ENCODE results near the gene SIL1. TPM values are rescaled to one million over a fixed set of nuclear protein-coding genes. Genes with fewer than 3 reads are reported as not detected.

SIL1 gene
- total and polyA plus RNA-seq, 2 of the 8 experiments (the other 6 are each of a cell fraction or from before 2014, with no cell fraction given), result 8.3 to 12.8 TPM

DNA sequence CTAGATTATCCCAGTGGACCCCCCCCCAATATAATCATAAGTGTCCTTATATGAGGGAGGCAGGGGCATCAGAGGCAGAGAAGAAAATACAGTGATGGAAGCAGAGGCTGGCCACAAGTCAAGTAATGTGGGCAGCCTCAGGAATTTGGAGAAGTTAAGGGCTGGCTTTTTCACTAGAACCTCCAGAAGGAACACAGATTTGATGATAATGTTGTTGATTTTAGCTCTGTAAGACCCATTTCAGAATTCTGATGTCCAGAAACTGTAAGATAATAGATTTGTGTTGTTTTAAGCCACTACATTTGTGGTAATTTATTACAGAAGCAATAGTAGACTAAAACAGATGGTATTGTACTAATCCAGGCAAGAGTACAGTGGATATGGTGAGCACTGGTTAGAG lies 286.7 kb downstream of the SIL1 start:
- DNase-seq (ENCODE audit: low read depth in 1 of 2, low spot score in 2 of 2), result no peak
- Histone ChIP-seq H3K14ac (ENCODE audit: insufficient read length) (no peak overlapping the region), H3K27me3 (replicated peaks in 1 of 4; ENCODE audit: control insufficient read depth in 3 of 4, extremely low read depth in 1 of 4, insufficient read depth in 3 of 4, low read length in 3 of 4) (no peaks in the 10 kb centered on the region), H3K4ac (replicated peaks; ENCODE audit: insufficient read length, low read depth, low read length) (no peak overlapping the region), H4K91ac (replicated peaks; ENCODE audit: insufficient read length, low read length) (no peak overlapping the region), H3K18ac (ENCODE audit: extremely low read depth, low read length) (no peak overlapping the region), H3K4me1 (replicated peaks in 1 of 4; ENCODE audit: control insufficient read depth in 3 of 4, insufficient read depth in 4 of 4, low read length in 3 of 4) (no peaks in the 10 kb centered on the region), H3K36me3 (ENCODE audit: control insufficient read depth in 2 of 4, insufficient read depth in 4 of 4, low read length in 3 of 4) (peaks cover 2 to 21% (median 3%) of the 10 kb centered on the region in 4 experiments; a peak in 5 of 8 replicates), H3K79me1 (ENCODE audit: low read depth, low read length) (no peaks in the 10 kb centered on the region), H3K9ac (replicated peaks in 1 of 4; ENCODE audit: extremely low read depth in 1 of 4, low read depth in 3 of 4, low read length in 3 of 4) (no peak overlapping the region), H2BK20ac (ENCODE audit: low read length) (no peak overlapping the region), H2BK15ac (ENCODE audit: low read length) (no peak overlapping the region), H2BK12ac (ENCODE audit: low read depth, low read length) (no peak overlapping the region), H3K79me2 (ENCODE audit: control insufficient read depth in 1 of 2, insufficient read depth in 2 of 2, low read length in 2 of 2) (no peaks in the 10 kb centered on the region), H3K4me3 (ENCODE audit: extremely low read depth in 1 of 4, insufficient read depth in 2 of 4, low read depth in 3 of 4, low read length in 4 of 4) (no peak overlapping the region), H3K56ac (replicated peaks; ENCODE audit: insufficient read length, low read depth, low read length) (no peak overlapping the region), H4K20me1 (replicated peaks in 1 of 2; ENCODE audit: control insufficient read depth in 1 of 2, insufficient read depth in 2 of 2, low read length in 2 of 2) (peaks cover 0 to 2% of the 10 kb centered on the region in 2 experiments), H2BK120ac (replicated peaks; ENCODE audit: low read depth, low read length) (no peak overlapping the region), H3K23me2 (ENCODE audit: low read depth, low read length) (no peaks in the 10 kb centered on the region), H3K23ac (ENCODE audit: insufficient read length) (no peak overlapping the region), H4K8ac (ENCODE audit: extremely low read depth, insufficient read depth, low read length) (no peak overlapping the region), H3K27ac (ENCODE audit: low read depth, low read length) (no peak overlapping the region), H2AK5ac (ENCODE audit: low read depth, low read length) (no peak overlapping the region), H3K4me2 (ENCODE audit: insufficient read depth in 1 of 2, low read depth in 2 of 2, low read length in 2 of 2) (no peak overlapping the region), H4K5ac (ENCODE audit: insufficient read length, low read depth, low read length) (no peak overlapping the region), H3K9me3 (ENCODE audit: insufficient read depth in 2 of 2, low read depth in 1 of 2, low read length in 1 of 2) (no peaks in the 10 kb centered on the region), H2AFZ (ENCODE audit: low read length) (no peak overlapping the region), H2BK5ac (ENCODE audit: low read depth, low read length) (no peak overlapping the region)
- CTCF ChIA-PET (ENCODE audit: partially characterized antibody), result no interaction called here
- no peak for FAIRE-seq
- POLR2A ChIA-PET (ENCODE audit: partially characterized antibody), result no interaction called here
- no peak for TF ChIP-seq TCF12 (IDR thresholded peaks at IDR 0.05; ENCODE audit: low read depth, low read length)
- TF ChIP-seq, protein P1, sequence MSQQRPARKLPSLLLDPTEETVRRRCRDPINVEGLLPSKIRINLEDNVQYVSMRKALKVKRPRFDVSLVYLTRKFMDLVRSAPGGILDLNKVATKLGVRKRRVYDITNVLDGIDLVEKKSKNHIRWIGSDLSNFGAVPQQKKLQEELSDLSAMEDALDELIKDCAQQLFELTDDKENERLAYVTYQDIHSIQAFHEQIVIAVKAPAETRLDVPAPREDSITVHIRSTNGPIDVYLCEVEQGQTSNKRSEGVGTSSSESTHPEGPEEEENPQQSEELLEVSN (IDR thresholded peaks at IDR 0.05), result no peak
- no peak for TF ChIP-seq RXRA (IDR thresholded peaks at IDR 0.05; ENCODE audit: insufficient read depth, low read depth, low read length)
- no peak for TF ChIP-seq HDAC6 (IDR thresholded peaks at IDR 0.05; ENCODE audit: low read depth, low read length)
- no peak for TF ChIP-seq RFX5 (IDR thresholded peaks at IDR 0.05; ENCODE audit: borderline replicate concordance, low read depth, low read length)
- TF ChIP-seq SIN3A (conservative IDR thresholded peaks at IDR 0.05 in 1 of 2, IDR thresholded peaks at IDR 0.05 in 1 of 2; ENCODE audit: low read depth in 1 of 2, low read length in 2 of 2), result no peak
- no peak for TF ChIP-seq BRCA1 (IDR thresholded peaks at IDR 0.05; ENCODE audit: low read depth, low read length)
- TF ChIP-seq KDM5A (IDR thresholded peaks at IDR 0.05; ENCODE audit: low read length), result no peak
- TF ChIP-seq YY1 (IDR thresholded peaks at IDR 0.05; ENCODE audit: low read depth, low read length), result no peak
- no peak for TF ChIP-seq EP300 (IDR thresholded peaks at IDR 0.05; ENCODE audit: borderline replicate concordance in 1 of 2, low read depth in 2 of 2, low read length in 2 of 2)
